Activated CD4-positive, alpha-beta T cell treated with anti-CD3 and anti-CD28 coated beads for 48 hours (primary cell): ENCODE data around the gene SLC39A11.

Experiments
- DNase-seq: peaks from one replicate; pipeline ENCODE4 v3.0.0-alpha.2; 2020

SLC39A11 gene

GRCh38 chr17:72697602-72698146 lies 394.8 kb downstream of the SLC39A11 start:
- no peak for DNase-seq

GRCh38 chr17:72696721-72697120 lies 395.8 kb downstream of the SLC39A11 start:
- DNase-seq: no peak

GRCh38 chr17:72696156-72696555 lies 396.3 kb downstream of the SLC39A11 start:
- no peak for DNase-seq

- no peak for DNase-seq
These were observed 398.5 kb downstream of the SLC39A11 start for GRCh38 chr17:72693956-72694355.

GRCh38 chr17:72693151-72693878 lies 399.2 kb downstream of the SLC39A11 start:
- DNase-seq: no peak

GRCh38 chr17:72692676-72693075 lies 399.8 kb downstream of the SLC39A11 start:
- DNase-seq: no peak

GRCh38 chr17:72691586-72691985 lies 400.9 kb downstream of the SLC39A11 start:
- DNase-seq: no peak

GRCh38 chr17:72691017-72691416 lies 401.5 kb downstream of the SLC39A11 start:
- DNase-seq: no peak

GRCh38 chr17:72687886-72688285 lies 404.6 kb downstream of the SLC39A11 start:
- no peak for DNase-seq

GRCh38 chr17:72684405-72685020 lies 408.0 kb downstream of the SLC39A11 start:
- DNase-seq: no peak

- no peak for DNase-seq
These were observed 408.7 kb downstream of the SLC39A11 start for GRCh38 chr17:72683506-72684404.

GRCh38 chr17:72682605-72683004 lies 409.9 kb downstream of the SLC39A11 start:
- no peak for DNase-seq

GRCh38 chr17:72681844-72682243 lies 410.6 kb downstream of the SLC39A11 start:
- no peak for DNase-seq

- DNase-seq: no peak
These were observed 414.6 kb downstream of the SLC39A11 start for GRCh38 chr17:72677714-72678390.

GRCh38 chr17:72677108-72677507 lies 415.4 kb downstream of the SLC39A11 start:
- DNase-seq: no peak

GRCh38 chr17:72672729-72673128 lies 419.8 kb downstream of the SLC39A11 start:
- DNase-seq: no peak

GRCh38 chr17:72671016-72671415 lies 421.5 kb downstream of the SLC39A11 start:
- DNase-seq: no peak

- DNase-seq: no peak
These were observed 425.1 kb downstream of the SLC39A11 start for GRCh38 chr17:72667096-72668063.

- no peak for DNase-seq
These were observed 426.3 kb downstream of the SLC39A11 start for GRCh38 chr17:72665852-72666851.

- DNase-seq: no peak
These were observed 429.7 kb downstream of the SLC39A11 start for GRCh38 chr17:72662827-72663190.
